Ovary (tissue), 9 donors: ENCODE data around the gene KCNH5. TPM values are rescaled to one million over a fixed set of nuclear protein-coding genes. Genes with fewer than 3 reads are reported as not detected.

Experiments
- DNase-seq, 5 donors: peaks; one replicate each; pipeline ENCODE4 v3.0.0-alpha.2; 2019 to 2020
- H3K27ac ChIP-seq, 2 donors: fragments of 200-600 bp; one replicate each; pipeline versions ENCODE4 v1.5.1 to v1.8.0; 2019 to 2022
- H3K27me3 ChIP-seq: fragments of 200-600 bp; one replicate; pipeline ENCODE4 v1.8.0; 2022
- H3K36me3 ChIP-seq: fragments of 200-600 bp; sonication (generic); one replicate; pipeline ENCODE4 v1.5.1; 2019
- H3K4me1 ChIP-seq: one replicate; pipeline ENCODE4 v1.8.1; 2013; ENCODE audit warnings: mild to moderate bottlenecking, moderate library complexity; ENCODE audit not compliant: insufficient read depth
- H3K4me3 ChIP-seq: fragments of 200-600 bp; sonication (generic); one replicate; pipeline ENCODE4 v1.5.1; 2017
- H3K9me3 ChIP-seq, 2 donors: fragments of 200-600 bp in 1 of 2; sonication (generic) in 1 of 2; one replicate each; pipeline versions ENCODE4 v1.5.1 to v1.8.1; 2013 to 2019; ENCODE audit warnings: mild to moderate bottlenecking in 1 of 2, moderate library complexity in 1 of 2
- CTCF ChIP-seq, 3 donors: fragments of 450-650 bp in 2 of 3; fragments of 200-600 bp in 1 of 3; IDR thresholded peaks; one replicate each; pipeline versions ENCODE4 v1.5.1 to v1.8.0; 2016 to 2022; ENCODE audit warnings: antibody characterized with exemption in 3 of 3, mild to moderate bottlenecking in 1 of 3
- EP300 ChIP-seq: sonication (generic); formaldehyde crosslinking; IDR thresholded peaks from one replicate; pipeline ENCODE4 v1.6.1; 2017; ENCODE audit warnings: antibody characterized with exemption
- POLR2A ChIP-seq: fragments of 450-650 bp; IDR thresholded peaks from one replicate; pipeline ENCODE4 v1.6.1; 2017; ENCODE audit warnings: antibody characterized with exemption, mild to moderate bottlenecking, moderate library complexity
- WGBS, 3 donors: extraction: QIAGEN DNeasy Blood & Tissue Kit in 1 of 3; methylation state at CpG; one replicate each; pipeline versions ENCODE4 v1.1.5 to v1.1.7; 2013 to 2017; 5-methylcytosine and 5-hydroxymethylcytosine counted together
- intact Hi-C, 4 donors: fragments of 100-400 bp; cut with DNase I; formaldehyde crosslinking; loops; one replicate each; pipeline versions ENCODE4 v1.11.0 to v1.15.1; 2022 to 2023
- polyA plus RNA-seq, 2 donors: library from polyadenylated mRNA; stranded (reverse); fragments of 200-250 nt in 1 of 2; fragments of 350-450 nt in 1 of 2; fragmentation: Illumina TruSeq in 1 of 2; extraction: RNeasy Lipid Tissue Mini Kit (QIAGEN cat#74804) in 1 of 2; gene quantifications; one replicate each; pipeline ENCODE4 v1.2.3, GENCODE V29; 2013 to 2014
- total RNA-seq, 7 donors: library from RNA; depleted of rRNA in 2 of 7; stranded (reverse); fragments of >200 nt in 2 of 7; fragmentation: NEBNext Ultra II Directional in 3 of 7; extraction: Animal tissue kit (Norgen Biotek cat#: 25700) in 3 of 7; gene quantifications; one replicate each; pipeline versions ENCODE4 v1.1.0 to v1.2.4, GENCODE V29; 2016 to 2023
- donor health status: DM: no; HTN: no; CAD: no; lungs with moderate emphysema.
- donor health status: DM: no; HTN: no; CAD: no.
- donor health status: Bipolar disorder and iron deficiency.
- donor health status: DM: yes; HTN: yes; CAD: no.
- donor health status: DM: no; HTN: no; CAD: no.
- donor health status: DM: yes; HTN: yes; CAD: no.

KCNH5 gene
- total and polyA plus RNA-seq, 9 donors: 0.05 TPM; not detected in 7

DNA sequence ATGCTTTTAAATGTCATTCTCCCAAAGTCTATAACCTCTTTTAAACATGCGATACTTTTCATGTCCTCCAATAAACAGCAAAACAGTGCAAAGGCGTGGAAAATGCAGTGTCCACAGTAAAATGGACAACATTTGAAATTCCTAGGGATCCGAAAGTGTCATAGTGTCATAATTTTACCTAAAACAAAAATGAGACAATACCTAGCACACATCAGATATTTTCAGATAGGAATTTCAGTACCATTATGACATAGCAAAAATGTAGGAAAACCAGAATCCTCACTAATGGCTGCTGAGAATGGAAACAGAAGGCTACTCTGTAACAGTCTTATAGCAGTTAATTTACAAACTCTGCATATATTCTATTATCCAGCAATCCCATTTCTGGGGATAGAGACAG, 33.1 kb downstream of the KCNH5 start:
- no peak for TF ChIP-seq CTCF (IDR thresholded peaks at IDR 0.05)
- 81 to 96% (median 89%) methylated on average over 3 of the region's 3 CpGs for WGBS, 3 donors
- Histone ChIP-seq H3K4me1 (no peaks in the 10 kb centered on the region), H3K9me3 (no peaks in the 10 kb centered on the region), H3K27ac (no peak overlapping the region), H3K4me3 (no peak overlapping the region), H3K36me3 (no peaks in the 10 kb centered on the region), H3K27me3 (no peaks in the 10 kb centered on the region)
- intact Hi-C loops: no loop called here
- DNase-seq: no peak

GRCh38 chr14:63011623-63012022, 33.6 kb downstream of the KCNH5 start:
- Histone ChIP-seq H3K27me3 (no peaks in the 10 kb centered on the region), H3K27ac (no peak overlapping the region), H3K4me3 (no peak overlapping the region), H3K4me1 (no peaks in the 10 kb centered on the region), H3K9me3 (no peaks in the 10 kb centered on the region), H3K36me3 (no peaks in the 10 kb centered on the region)
- intact Hi-C loops: no loop called here
- WGBS, 3 donors: 75 to 91% (median 81%) methylated on average over 2 of the region's 2 CpGs
- TF ChIP-seq EP300: no peak
- TF ChIP-seq CTCF (IDR thresholded peaks at IDR 0.05): no peak
- no peak for TF ChIP-seq POLR2A
- no peak for DNase-seq

DNA sequence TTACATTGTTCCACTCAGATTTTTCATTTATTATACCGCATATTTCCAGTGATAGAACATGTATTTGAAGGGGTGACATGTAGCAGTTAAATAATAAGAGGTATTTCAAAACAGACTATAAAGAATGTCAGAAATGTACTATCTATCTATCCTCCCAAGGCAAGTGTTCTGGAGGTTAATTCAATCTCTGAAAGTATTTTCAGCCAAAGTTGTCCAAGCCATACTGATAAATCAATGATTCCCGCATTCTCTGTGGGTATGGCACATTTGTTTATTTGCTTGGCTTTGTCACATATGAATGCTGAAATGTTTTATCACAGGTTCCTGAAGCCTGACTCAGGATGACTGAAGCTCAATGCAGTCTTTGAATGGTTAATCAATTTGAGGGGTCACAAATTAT, 35.8 kb downstream of the KCNH5 start:
- WGBS, 3 donors: 64 to 81% (median 69%) methylated on average over 2 of the region's 2 CpGs
- H3K36me3 ChIP-seq: no peaks in the 10 kb centered on the region
- intact Hi-C loops: no loop called here
- H3K4me3 ChIP-seq: no peak overlapping the region
- H3K4me1 ChIP-seq: no peaks in the 10 kb centered on the region
- no peaks in the 10 kb centered on the region for H3K27me3 ChIP-seq
- no peak for DNase-seq
- H3K27ac ChIP-seq: no peak overlapping the region
- TF ChIP-seq EP300 (no peak), POLR2A (no peak), CTCF (IDR thresholded peaks at IDR 0.05) (no peak)
- H3K9me3 ChIP-seq: no peaks in the 10 kb centered on the region

GRCh38 chr14:63006531-63006930, 38.7 kb downstream of the KCNH5 start:
- intact Hi-C loops: no loop called here
- no peak for DNase-seq
- no peak overlapping the region for H3K4me3 ChIP-seq
- no peaks in the 10 kb centered on the region for H3K36me3 ChIP-seq
- no peaks in the 10 kb centered on the region for H3K27me3 ChIP-seq
- H3K4me1 ChIP-seq: no peaks in the 10 kb centered on the region
- H3K9me3 ChIP-seq: no peaks in the 10 kb centered on the region
- H3K27ac ChIP-seq: no peak overlapping the region
- WGBS, 3 donors: 64 to 71% (median 68%) methylated on average over 2 of the region's 2 CpGs
- no peak for TF ChIP-seq POLR2A

- no peaks in the 10 kb centered on the region for H3K27me3 ChIP-seq
- DNase-seq: no peak
- no peak overlapping the region for H3K27ac ChIP-seq
- H3K4me3 ChIP-seq: no peak overlapping the region
- no peaks in the 10 kb centered on the region for H3K36me3 ChIP-seq
- no peaks in the 10 kb centered on the region for H3K9me3 ChIP-seq
- intact Hi-C loops: no loop called here
- H3K4me1 ChIP-seq: no peaks in the 10 kb centered on the region
- TF ChIP-seq CTCF (IDR thresholded peaks at IDR 0.05): no peak
- no peak for TF ChIP-seq POLR2A
- TF ChIP-seq EP300: no peak
Measured at GRCh38 chr14:62994096-62994495, 51.2 kb downstream of the KCNH5 start.
